ENCODE results near the gene PROX1. TPM values are rescaled to one million over a fixed set of nuclear protein-coding genes. Genes with fewer than 3 reads are reported as not detected.

Gene PROX1
- total and polyA plus RNA-seq, 2 of the 8 experiments (the other 6 are each of a cell fraction or from before 2014, with no cell fraction given), result 0.30 to 2.0 TPM

- Histone ChIP-seq H3K14ac (ENCODE audit: insufficient read length) (no peak overlapping the region), H3K56ac (replicated peaks; ENCODE audit: insufficient read length, low read depth, low read length) (no peak overlapping the region), H3K23me2 (ENCODE audit: low read depth, low read length) (no peaks in the 10 kb centered on the region), H3K79me2 (ENCODE audit: control insufficient read depth in 1 of 2, insufficient read depth in 2 of 2, low read length in 2 of 2) (no peaks in the 10 kb centered on the region), H2BK120ac (replicated peaks; ENCODE audit: low read depth, low read length) (no peak overlapping the region), H3K79me1 (ENCODE audit: low read depth, low read length) (no peaks in the 10 kb centered on the region), H4K91ac (replicated peaks; ENCODE audit: insufficient read length, low read length) (no peak overlapping the region), H3K36me3 (ENCODE audit: control insufficient read depth in 2 of 4, insufficient read depth in 4 of 4, low read length in 3 of 4) (no peaks in the 10 kb centered on the region; a peak in 1 of 8 replicates), H3K27me3 (replicated peaks in 1 of 4; ENCODE audit: control insufficient read depth in 3 of 4, extremely low read depth in 1 of 4, insufficient read depth in 3 of 4, low read length in 3 of 4) (no peaks in the 10 kb centered on the region), H3K4me1 (replicated peaks in 1 of 4; ENCODE audit: control insufficient read depth in 3 of 4, insufficient read depth in 4 of 4, low read length in 3 of 4) (peaks cover 0 to 11% (median 10%) of the 10 kb centered on the region in 4 experiments; a peak in 5 of 7 replicates), H2BK12ac (ENCODE audit: low read depth, low read length) (no peak overlapping the region), H3K4me3 (ENCODE audit: extremely low read depth in 1 of 4, insufficient read depth in 2 of 4, low read depth in 3 of 4, low read length in 4 of 4) (no peak overlapping the region), H3K23ac (ENCODE audit: insufficient read length) (no peak overlapping the region), H3K9ac (replicated peaks in 1 of 4; ENCODE audit: extremely low read depth in 1 of 4, low read depth in 3 of 4, low read length in 3 of 4) (no peak overlapping the region), H4K20me1 (replicated peaks in 1 of 2; ENCODE audit: control insufficient read depth in 1 of 2, insufficient read depth in 2 of 2, low read length in 2 of 2) (no peaks in the 10 kb centered on the region), H2BK20ac (ENCODE audit: low read length) (no peak overlapping the region), H2AK5ac (ENCODE audit: low read depth, low read length) (no peak overlapping the region), H2AFZ (ENCODE audit: low read length) (no peak overlapping the region), H3K18ac (ENCODE audit: extremely low read depth, low read length) (no peak overlapping the region), H3K9me3 (ENCODE audit: insufficient read depth in 2 of 2, low read depth in 1 of 2, low read length in 1 of 2) (no peaks in the 10 kb centered on the region), H2BK5ac (ENCODE audit: low read depth, low read length) (no peak overlapping the region), H3K4ac (replicated peaks; ENCODE audit: insufficient read length, low read depth, low read length) (no peak overlapping the region), H3K27ac (ENCODE audit: low read depth, low read length) (no peak overlapping the region), H3K4me2 (ENCODE audit: insufficient read depth in 1 of 2, low read depth in 2 of 2, low read length in 2 of 2) (no peak overlapping the region), H4K8ac (ENCODE audit: extremely low read depth, insufficient read depth, low read length) (no peak overlapping the region), H2BK15ac (ENCODE audit: low read length) (no peak overlapping the region), H4K5ac (ENCODE audit: insufficient read length, low read depth, low read length) (no peak overlapping the region)
- ChIA-PET POLR2A (ENCODE audit: partially characterized antibody) (interaction anchor here (1.6 kb wide), 1 partner anchor 9 kb away, joined by 7 read pairs; no protein-coding TSS in a partner anchor), CTCF (ENCODE audit: partially characterized antibody) (interaction anchor here (1.4 to 1.6 kb wide), 2 partner anchors 9 to 11 kb away, joined by 3 to 4 read pairs; no protein-coding TSS in a partner anchor)
- FAIRE-seq (no peak), DNase-seq (ENCODE audit: low read depth in 1 of 2, low spot score in 2 of 2) (no peak)
- WGBS, 2 experiments (ENCODE audit: extremely low coverage in 1 of 2, insufficient coverage in 1 of 2, insufficient read length in 1 of 2, insufficient replicate concordance in 2 of 2, low coverage in 1 of 2, low lambda C conversion rate in 2 of 2, missing lambda C conversion rate in 1 of 2), result 79% methylated on average over 2 of the region's 2 CpGs; no CpG with 5 or more reads in 1 of the 2 experiments
- TF ChIP-seq HDAC2 (IDR thresholded peaks at IDR 0.05; ENCODE audit: borderline replicate concordance in 1 of 2, low read depth in 2 of 2, low read length in 2 of 2), result no peak
- TF ChIP-seq SIRT6 (IDR thresholded peaks at IDR 0.05; ENCODE audit: low read length), result no peak
- no peak for TF ChIP-seq TAF7 (optimal IDR thresholded peaks at IDR 0.05; ENCODE audit: borderline replicate concordance, low read depth, low read length)
- TF ChIP-seq POLR2AphosphoS5 (IDR thresholded peaks at IDR 0.05; ENCODE audit: low read depth, low read length), result no peak
- TF ChIP-seq, protein P1, sequence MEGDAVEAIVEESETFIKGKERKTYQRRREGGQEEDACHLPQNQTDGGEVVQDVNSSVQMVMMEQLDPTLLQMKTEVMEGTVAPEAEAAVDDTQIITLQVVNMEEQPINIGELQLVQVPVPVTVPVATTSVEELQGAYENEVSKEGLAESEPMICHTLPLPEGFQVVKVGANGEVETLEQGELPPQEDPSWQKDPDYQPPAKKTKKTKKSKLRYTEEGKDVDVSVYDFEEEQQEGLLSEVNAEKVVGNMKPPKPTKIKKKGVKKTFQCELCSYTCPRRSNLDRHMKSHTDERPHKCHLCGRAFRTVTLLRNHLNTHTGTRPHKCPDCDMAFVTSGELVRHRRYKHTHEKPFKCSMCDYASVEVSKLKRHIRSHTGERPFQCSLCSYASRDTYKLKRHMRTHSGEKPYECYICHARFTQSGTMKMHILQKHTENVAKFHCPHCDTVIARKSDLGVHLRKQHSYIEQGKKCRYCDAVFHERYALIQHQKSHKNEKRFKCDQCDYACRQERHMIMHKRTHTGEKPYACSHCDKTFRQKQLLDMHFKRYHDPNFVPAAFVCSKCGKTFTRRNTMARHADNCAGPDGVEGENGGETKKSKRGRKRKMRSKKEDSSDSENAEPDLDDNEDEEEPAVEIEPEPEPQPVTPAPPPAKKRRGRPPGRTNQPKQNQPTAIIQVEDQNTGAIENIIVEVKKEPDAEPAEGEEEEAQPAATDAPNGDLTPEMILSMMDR (IDR thresholded peaks at IDR 0.05; ENCODE audit: control extremely low read depth in 1 of 3, insufficient read depth in 1 of 3, low read depth in 1 of 3, low read length in 3 of 3), result no peak
- TF ChIP-seq ATF2 (IDR thresholded peaks at IDR 0.05; ENCODE audit: low read length), result no peak
- TF ChIP-seq CHD1 (IDR thresholded peaks at IDR 0.05; ENCODE audit: low read depth, low read length), result no peak
- TF ChIP-seq EP300 (IDR thresholded peaks at IDR 0.05; ENCODE audit: borderline replicate concordance in 1 of 2, low read depth in 2 of 2, low read length in 2 of 2), result no peak
Observed at GRCh38 chr1:214022810-214023425, 35.1 kb downstream of the PROX1 start.
